GM12878 (cell line): ENCODE results near the gene MRPL37.

Experiments
- GABPA ChIP-seq: IDR thresholded peaks from 2 replicates; pipeline ENCODE4 v1.6.1; 2014; ENCODE audit warnings: antibody characterized with exemption, low read depth, mild to moderate bottlenecking, inconsistent platforms
- HCFC1 ChIP-seq: fragments of 150-350 bp; IDR thresholded peaks from 2 replicates; pipeline ENCODE4 v1.6.1; 2014; ENCODE audit warnings: low read length
- JUND ChIP-seq: IDR thresholded peaks from 2 replicates; pipeline ENCODE4 v1.6.1; 2012; ENCODE audit warnings: low read depth, mild to moderate bottlenecking, low read length, improper control_type of control experiment, moderate library complexity
- KDM1A ChIP-seq: fragments of 200-600 bp; sonication (generic); IDR thresholded peaks from 2 replicates; pipeline ENCODE4 v1.6.1; 2016; ENCODE audit warnings: borderline replicate concordance
- SP1 ChIP-seq: IDR thresholded peaks from one replicate; pipeline ENCODE4 v1.6.1; 2011; ENCODE audit warnings: low read depth, low read length
- SRF ChIP-seq, 2 experiments: IDR thresholded peaks; 2 replicates each; pipeline ENCODE4 v1.6.1; 2011; ENCODE audit warnings: low read depth in 2 of 2, low read length in 2 of 2, mild to moderate bottlenecking in 1 of 2, moderate library complexity in 1 of 2
- ZNF622 ChIP-seq: fragments of 450-650 bp; IDR thresholded peaks from 2 replicates; pipeline ENCODE4 v1.6.1; 2017; ENCODE audit warnings: mild to moderate bottlenecking, inconsistent platforms
- TF ChIP-seq, protein P1 (sequence below): fragments of 450-650 bp; IDR thresholded peaks from 2 replicates; pipeline ENCODE4 v1.6.1; 2017; ENCODE audit warnings: mild to moderate bottlenecking, low read depth, inconsistent platforms; ENCODE audit not compliant: poor library complexity, severe bottlenecking
- TF ChIP-seq, protein P2 (sequence below): IDR thresholded peaks from 2 replicates; pipeline ENCODE4 v1.6.1; 2011; ENCODE audit warnings: low read depth, low read length, improper control_type of control experiment, borderline replicate concordance
- TF ChIP-seq, protein P3 (sequence below), 3 experiments: IDR thresholded peaks in 2 of 3; conservative IDR thresholded peaks in 1 of 3; 2 replicates each; pipeline ENCODE4 v1.5.1; 2011; ENCODE audit warnings: low read depth in 3 of 3, low read length in 3 of 3, mild to moderate bottlenecking in 3 of 3, control low read depth in 2 of 3, moderate library complexity in 2 of 3, inconsistent platforms in 1 of 3, mixed read lengths in 1 of 3; ENCODE audit not compliant: control insufficient read depth in 2 of 3, insufficient read depth in 1 of 3; ENCODE audit errors: extremely low read depth in 1 of 3

DNA sequence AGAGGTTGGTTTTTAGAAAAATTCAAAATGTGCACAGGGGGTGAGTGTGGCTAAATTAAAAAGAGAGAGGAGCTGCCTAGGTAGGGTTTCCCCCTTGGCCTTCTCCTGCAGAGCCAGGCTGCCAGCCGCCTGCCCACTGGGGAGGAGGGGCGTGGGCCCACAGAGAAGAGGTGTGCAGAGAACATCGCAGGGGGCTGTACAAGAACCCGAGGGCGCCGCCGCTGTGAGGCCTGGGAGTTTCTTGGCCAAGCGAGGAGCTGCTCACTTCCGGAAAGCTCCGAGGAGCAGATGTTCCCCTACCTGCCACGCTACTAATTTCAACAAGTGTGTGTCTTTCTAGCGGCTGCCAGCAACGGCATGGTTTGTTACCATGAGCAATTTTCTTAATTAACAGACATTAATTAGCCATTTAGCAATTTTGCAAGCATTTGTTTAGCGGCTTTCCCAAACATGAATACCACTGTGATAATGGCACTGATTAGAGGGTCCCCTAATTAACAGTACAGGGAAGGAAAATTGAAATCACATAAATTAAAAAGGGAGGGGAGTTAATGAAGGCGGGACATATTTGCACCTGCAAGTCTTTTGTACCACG, 59.7 kb downstream of the MRPL37 start:
- TF ChIP-seq KDM1A (no peak), GABPA (no peak), SP1 (no peak), ZNF622 (no peak), HCFC1 (no peak), SRF (IDR thresholded peaks at IDR 0.05; ENCODE audit: low read depth in 2 of 2, low read length in 2 of 2) (no peak), JUND (no peak)
- TF ChIP-seq, protein P1, sequence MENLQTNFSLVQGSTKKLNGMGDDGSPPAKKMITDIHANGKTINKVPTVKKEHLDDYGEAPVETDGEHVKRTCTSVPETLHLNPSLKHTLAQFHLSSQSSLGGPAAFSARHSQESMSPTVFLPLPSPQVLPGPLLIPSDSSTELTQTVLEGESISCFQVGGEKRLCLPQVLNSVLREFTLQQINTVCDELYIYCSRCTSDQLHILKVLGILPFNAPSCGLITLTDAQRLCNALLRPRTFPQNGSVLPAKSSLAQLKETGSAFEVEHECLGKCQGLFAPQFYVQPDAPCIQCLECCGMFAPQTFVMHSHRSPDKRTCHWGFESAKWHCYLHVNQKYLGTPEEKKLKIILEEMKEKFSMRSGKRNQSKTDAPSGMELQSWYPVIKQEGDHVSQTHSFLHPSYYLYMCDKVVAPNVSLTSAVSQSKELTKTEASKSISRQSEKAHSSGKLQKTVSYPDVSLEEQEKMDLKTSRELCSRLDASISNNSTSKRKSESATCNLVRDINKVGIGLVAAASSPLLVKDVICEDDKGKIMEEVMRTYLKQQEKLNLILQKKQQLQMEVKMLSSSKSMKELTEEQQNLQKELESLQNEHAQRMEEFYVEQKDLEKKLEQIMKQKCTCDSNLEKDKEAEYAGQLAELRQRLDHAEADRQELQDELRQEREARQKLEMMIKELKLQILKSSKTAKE, result no peak
- TF ChIP-seq, protein P2, sequence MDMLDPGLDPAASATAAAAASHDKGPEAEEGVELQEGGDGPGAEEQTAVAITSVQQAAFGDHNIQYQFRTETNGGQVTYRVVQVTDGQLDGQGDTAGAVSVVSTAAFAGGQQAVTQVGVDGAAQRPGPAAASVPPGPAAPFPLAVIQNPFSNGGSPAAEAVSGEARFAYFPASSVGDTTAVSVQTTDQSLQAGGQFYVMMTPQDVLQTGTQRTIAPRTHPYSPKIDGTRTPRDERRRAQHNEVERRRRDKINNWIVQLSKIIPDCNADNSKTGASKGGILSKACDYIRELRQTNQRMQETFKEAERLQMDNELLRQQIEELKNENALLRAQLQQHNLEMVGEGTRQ, result no peak
- TF ChIP-seq, protein P3, sequence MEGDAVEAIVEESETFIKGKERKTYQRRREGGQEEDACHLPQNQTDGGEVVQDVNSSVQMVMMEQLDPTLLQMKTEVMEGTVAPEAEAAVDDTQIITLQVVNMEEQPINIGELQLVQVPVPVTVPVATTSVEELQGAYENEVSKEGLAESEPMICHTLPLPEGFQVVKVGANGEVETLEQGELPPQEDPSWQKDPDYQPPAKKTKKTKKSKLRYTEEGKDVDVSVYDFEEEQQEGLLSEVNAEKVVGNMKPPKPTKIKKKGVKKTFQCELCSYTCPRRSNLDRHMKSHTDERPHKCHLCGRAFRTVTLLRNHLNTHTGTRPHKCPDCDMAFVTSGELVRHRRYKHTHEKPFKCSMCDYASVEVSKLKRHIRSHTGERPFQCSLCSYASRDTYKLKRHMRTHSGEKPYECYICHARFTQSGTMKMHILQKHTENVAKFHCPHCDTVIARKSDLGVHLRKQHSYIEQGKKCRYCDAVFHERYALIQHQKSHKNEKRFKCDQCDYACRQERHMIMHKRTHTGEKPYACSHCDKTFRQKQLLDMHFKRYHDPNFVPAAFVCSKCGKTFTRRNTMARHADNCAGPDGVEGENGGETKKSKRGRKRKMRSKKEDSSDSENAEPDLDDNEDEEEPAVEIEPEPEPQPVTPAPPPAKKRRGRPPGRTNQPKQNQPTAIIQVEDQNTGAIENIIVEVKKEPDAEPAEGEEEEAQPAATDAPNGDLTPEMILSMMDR (IDR thresholded peaks at IDR 0.05 in 2 of 3, conservative IDR thresholded peaks at IDR 0.05 in 1 of 3; ENCODE audit: control insufficient read depth in 2 of 3, extremely low read depth in 1 of 3, insufficient read depth in 1 of 3, low read depth in 3 of 3, low read length in 3 of 3), result no peak
